NCI-H146 treated with DMSO at 0.1 percent for 48 hours (cell line): Measurements from ENCODE around the gene ZNF677.
"Not testable (repeated sequence)": the region's sequence is repeated elsewhere in the genome, so short reads cannot be mapped to it uniquely, and the experiment has no call there.

Source experiments
- DNase-seq: peaks from one replicate; lab custom pipeline; 2025; ENCODE audit not compliant: unreplicated experiment; lab: John Stamatoyannopoulos, UW

The ZNF677 gene

GRCh38 chr19:53193535-53194222 lies 61.0 kb downstream of the ZNF677 start:
- no peak for DNase-seq

- DNase-seq: peak; percentile 92
Observed at GRCh38 chr19:53192771-53193534, 61.7 kb downstream of the ZNF677 start, which contains the start of gene ZNF665. ZNF665 (minus strand) TSS chr19:53193358; CDS start chr19:53182898, 10,460 bp downstream.

- no peak for DNase-seq
Observed at GRCh38 chr19:53190253-53190652, 64.4 kb downstream of the ZNF677 start.

GRCh38 chr19:53189691-53190198 lies 64.9 kb downstream of the ZNF677 start:
- DNase-seq: not testable (repeated sequence)
